D721Med (cell line): ENCODE measurements around the gene NR2C1.

Source experiments
- DNase-seq: peaks from one replicate; pipeline ENCODE4 v3.0.0; 2011; ENCODE audit warnings: low spot score; ENCODE audit not compliant: insufficient read length
- FAIRE-seq: peaks from 2 replicates; lab custom pipeline; 2011; peaks lifted over from hg19 to GRCh38; lab: Jason Lieb, UNC
- CTCF ChIP-seq: IDR thresholded peaks from 2 replicates; pipeline ENCODE4 v1.5.1; 2012; ENCODE audit warnings: mild to moderate bottlenecking, control low read depth; ENCODE audit not compliant: insufficient read depth; ENCODE audit errors: missing control alignments

The NR2C1 gene

GRCh38 chr12:95083471-95083870 lies 10.1 kb upstream of the NR2C1 start:
- no peak for DNase-seq
- no peak for FAIRE-seq
- TF ChIP-seq CTCF, result no peak

- no peak for FAIRE-seq
Measured at GRCh38 chr12:95077341-95077740, 3.9 kb upstream of the NR2C1 start.

GRCh38 chr12:95074766-95075165 lies 1.3 kb upstream of the NR2C1 start:
- DNase-seq, result no peak
- no peak for FAIRE-seq
- TF ChIP-seq CTCF, result no peak

More at GRCh38 chr12:95077341-95077740, 3.9 kb upstream of the NR2C1 start:
- DNase-seq, result no peak
- TF ChIP-seq CTCF, result no peak

- FAIRE-seq (no peak), DNase-seq (no peak)
- peak; percentile 81 for TF ChIP-seq CTCF
Measured at GRCh38 chr12:95073698-95074520, 491 bp upstream of the NR2C1 start.

- DNase-seq, result no peak
- TF ChIP-seq CTCF, result no peak
- FAIRE-seq, result no peak
Measured at GRCh38 chr12:95070378-95070777, 3.0 kb downstream of the NR2C1 start.

- no peak for TF ChIP-seq CTCF
- no peak for FAIRE-seq
Measured at GRCh38 chr12:95066091-95066855, 7.1 kb downstream of the NR2C1 start.

GRCh38 chr12:95060951-95061350 lies 12.5 kb downstream of the NR2C1 start:
- no peak for FAIRE-seq
- no peak for DNase-seq
- TF ChIP-seq CTCF, result no peak

More at GRCh38 chr12:95066091-95066855, 7.1 kb downstream of the NR2C1 start:
- DNase-seq, result no peak
